CD4-positive, alpha-beta memory T cell (primary cell): ENCODE measurements around the gene CEP112. TPM values are rescaled to one million over a fixed set of nuclear protein-coding genes. Genes with fewer than 3 reads are reported as not detected.

Experiments
- CTCF ChIA-PET: fragments of 350-600 bp; sonication (Branson Sonifier 250); formaldehyde crosslinking; loops from one replicate; lab custom pipeline; 2021; ENCODE audit warnings: inconsistent platforms; ENCODE audit not compliant: partially characterized antibody; lab: Charles Lee
- POLR2A ChIA-PET: fragments of 350-600 bp; sonication (Branson Sonifier 250); formaldehyde crosslinking; loops from one replicate; lab custom pipeline; 2021; ENCODE audit not compliant: partially characterized antibody; lab: Charles Lee
- DNase-seq, 5 donors: peaks; one replicate each; pipeline versions ENCODE4 v3.0.0 to v3.0.0-alpha.2; 2020 to 2022; ENCODE audit warnings: mixed read lengths in 1 of 5
- H3K27ac ChIP-seq: one replicate; pipeline ENCODE4 v1.7.0; 2013; ENCODE audit warnings: low read depth, low read length
- H3K27me3 ChIP-seq: 2 replicates; pipeline ENCODE4 v1.7.0; 2013; ENCODE audit warnings: mild to moderate bottlenecking, low read length, moderate library complexity; ENCODE audit not compliant: insufficient read depth
- H3K36me3 ChIP-seq: 2 replicates; pipeline ENCODE4 v1.7.0; 2013; ENCODE audit warnings: mild to moderate bottlenecking, low read length, moderate library complexity; ENCODE audit not compliant: insufficient read depth
- H3K4me1 ChIP-seq: 2 replicates; pipeline ENCODE4 v1.7.0; 2013; ENCODE audit warnings: mild to moderate bottlenecking, low read length, moderate library complexity; ENCODE audit not compliant: insufficient read depth
- H3K4me3 ChIP-seq, 2 donors: one replicate each; pipeline ENCODE4 v1.7.0; 2013; ENCODE audit warnings: low read length in 2 of 2, mild to moderate bottlenecking in 1 of 2
- H3K9me3 ChIP-seq, 2 donors: one replicate each; pipeline ENCODE4 v1.7.0; 2013; ENCODE audit warnings: low read length in 2 of 2, control low read depth in 1 of 2; ENCODE audit not compliant: control insufficient read depth in 1 of 2
- H3K27ac Mint-ChIP-seq, 7 donors: one replicate each; pipeline ENCODE4 v1.8.0; 2020 to 2021; ENCODE audit warnings: mixed read lengths in 7 of 7, mild to moderate bottlenecking in 6 of 7, inconsistent platforms in 3 of 7, moderate library complexity in 3 of 7
- H3K27me3 Mint-ChIP-seq, 2 donors: one replicate each; pipeline ENCODE4 v1.8.0; 2020 to 2021; ENCODE audit warnings: mixed read lengths in 2 of 2
- H3K36me3 Mint-ChIP-seq, 2 donors: one replicate each; pipeline ENCODE4 v1.8.0; 2020 to 2021; ENCODE audit warnings: mixed read lengths in 2 of 2, inconsistent platforms in 1 of 2, mild to moderate bottlenecking in 1 of 2
- H3K4me1 Mint-ChIP-seq, 4 donors: one replicate each; pipeline ENCODE4 v1.8.0; 2020 to 2021; ENCODE audit warnings: mixed read lengths in 4 of 4, mild to moderate bottlenecking in 1 of 4
- H3K4me3 Mint-ChIP-seq, 8 donors: one replicate each; pipeline ENCODE4 v1.8.0; 2020 to 2021; ENCODE audit warnings: mixed read lengths in 8 of 8, mild to moderate bottlenecking in 7 of 8, moderate library complexity in 6 of 8, inconsistent platforms in 3 of 8
- H3K9me3 Mint-ChIP-seq, 8 donors: one replicate each; pipeline ENCODE4 v1.8.0; 2020 to 2021; ENCODE audit warnings: mixed read lengths in 8 of 8, mild to moderate bottlenecking in 5 of 8, inconsistent platforms in 3 of 8, moderate library complexity in 1 of 8
- intact Hi-C: fragments of 100-400 bp; cut with micrococcal nuclease; formaldehyde crosslinking; loops from one replicate; pipeline ENCODE4 v1.15.1; 2023
- polyA plus RNA-seq, 2 donors: library from polyadenylated mRNA; unstranded; fragments of 300-500 nt; fragmentation: Illumina TruSeq; gene quantifications; one replicate each; pipeline ENCODE4 v1.2.3, GENCODE V29; 2021
- total RNA-seq, 2 experiments: library from RNA; stranded (reverse); gene quantifications; one replicate each; pipeline ENCODE4 v1.2.3, GENCODE V29; 2021

Gene CEP112
- total and polyA plus RNA-seq, 4 experiments from 2014 or later: 0.34 to 3.9 (median 1.4) TPM

GRCh38 chr17:65963179-65963578 lies 228.8 kb downstream of the CEP112 start:
- no peaks in the 10 kb centered on the region for H3K4me1 ChIP-seq
- no peak overlapping the region for H3K4me3 ChIP-seq
- DNase-seq: no peak
- no peak overlapping the region for H3K27ac ChIP-seq
- H3K36me3 Mint-ChIP-seq: peaks cover 0 to 3% of the 10 kb centered on the region in 2 donors
- peaks cover 0 to 2% of the 10 kb centered on the region in 2 donors for H3K27me3 Mint-ChIP-seq
- no peaks in the 10 kb centered on the region for H3K4me1 Mint-ChIP-seq
- no peaks in the 10 kb centered on the region for H3K27me3 ChIP-seq
- H3K9me3 Mint-ChIP-seq: peaks cover 0 to 7% (median 3%) of the 10 kb centered on the region in 8 donors
- intact Hi-C loops: no loop called here
- no peak overlapping the region for H3K27ac Mint-ChIP-seq
- CTCF ChIA-PET: no interaction called here
- no peaks in the 10 kb centered on the region for H3K36me3 ChIP-seq
- H3K4me3 Mint-ChIP-seq: no peak overlapping the region
- no peaks in the 10 kb centered on the region for H3K9me3 ChIP-seq
- POLR2A ChIA-PET: no interaction called here

GRCh38 chr17:65959630-65960029 lies 232.3 kb downstream of the CEP112 start:
- no peak for DNase-seq
- Histone ChIP-seq H3K4me1 (no peaks in the 10 kb centered on the region), H3K9me3 (no peaks in the 10 kb centered on the region), H3K27ac (no peak overlapping the region), H3K27me3 (no peaks in the 10 kb centered on the region), H3K36me3 (no peaks in the 10 kb centered on the region), H3K4me3 (no peak overlapping the region)
- H3K27ac Mint-ChIP-seq: no peak overlapping the region
- no peaks in the 10 kb centered on the region for H3K4me1 Mint-ChIP-seq
- peaks cover 0 to 20% (median 8%) of the 10 kb centered on the region in 8 donors for H3K9me3 Mint-ChIP-seq
- CTCF ChIA-PET: no interaction called here
- H3K27me3 Mint-ChIP-seq: no peaks in the 10 kb centered on the region
- peaks cover 0 to 8% of the 10 kb centered on the region in 2 donors for H3K36me3 Mint-ChIP-seq
- H3K4me3 Mint-ChIP-seq: no peak overlapping the region
- intact Hi-C loops: no loop called here
- POLR2A ChIA-PET: no interaction called here

- peaks cover 0 to 14% of the 10 kb centered on the region in 2 donors for H3K36me3 Mint-ChIP-seq
- Histone ChIP-seq H3K4me1 (no peaks in the 10 kb centered on the region), H3K9me3 (no peaks in the 10 kb centered on the region), H3K27ac (no peak overlapping the region), H3K4me3 (no peak overlapping the region), H3K27me3 (no peaks in the 10 kb centered on the region), H3K36me3 (no peaks in the 10 kb centered on the region)
- peaks cover 0 to 28% (median 12%) of the 10 kb centered on the region in 8 donors for H3K9me3 Mint-ChIP-seq
- no peak overlapping the region for H3K4me3 Mint-ChIP-seq
- no peak overlapping the region for H3K27ac Mint-ChIP-seq
- DNase-seq: no peak
- ChIA-PET POLR2A (no interaction called here), CTCF (no interaction called here)
- intact Hi-C loops: no loop called here
- no peaks in the 10 kb centered on the region for H3K4me1 Mint-ChIP-seq
- no peaks in the 10 kb centered on the region for H3K27me3 Mint-ChIP-seq
Observed at GRCh38 chr17:65956814-65957213, 235.1 kb downstream of the CEP112 start.

- H3K4me3 Mint-ChIP-seq: no peak overlapping the region
- no peaks in the 10 kb centered on the region for H3K9me3 ChIP-seq
- peaks cover 0 to 28% (median 12%) of the 10 kb centered on the region in 8 donors for H3K9me3 Mint-ChIP-seq
- no peak for DNase-seq
- H3K36me3 Mint-ChIP-seq: peaks cover 0 to 14% of the 10 kb centered on the region in 2 donors
- no peak overlapping the region for H3K27ac ChIP-seq
- CTCF ChIA-PET: no interaction called here
- intact Hi-C loops: no loop called here
- H3K27ac Mint-ChIP-seq: no peak overlapping the region
- POLR2A ChIA-PET: no interaction called here
- no peaks in the 10 kb centered on the region for H3K27me3 ChIP-seq
- H3K4me1 Mint-ChIP-seq: no peaks in the 10 kb centered on the region
- no peak overlapping the region for H3K4me3 ChIP-seq
- H3K27me3 Mint-ChIP-seq: peaks cover 0 to 2% of the 10 kb centered on the region in 2 donors
- no peaks in the 10 kb centered on the region for H3K36me3 ChIP-seq
- no peaks in the 10 kb centered on the region for H3K4me1 ChIP-seq
Observed at GRCh38 chr17:65954148-65954449, 237.8 kb downstream of the CEP112 start.

- intact Hi-C loops: no loop called here
- H3K27ac Mint-ChIP-seq: no peak overlapping the region
- no peak overlapping the region for H3K4me3 ChIP-seq
- ChIA-PET POLR2A (no interaction called here), CTCF (no interaction called here)
- H3K9me3 ChIP-seq: no peaks in the 10 kb centered on the region
- no peak overlapping the region for H3K4me3 Mint-ChIP-seq
- no peak overlapping the region for H3K27ac ChIP-seq
- no peak for DNase-seq
- peaks cover 0 to 28% (median 11%) of the 10 kb centered on the region in 8 donors for H3K9me3 Mint-ChIP-seq
- H3K27me3 ChIP-seq: no peaks in the 10 kb centered on the region
- H3K4me1 Mint-ChIP-seq: no peaks in the 10 kb centered on the region
- peaks cover 0 to 14% of the 10 kb centered on the region in 2 donors for H3K36me3 Mint-ChIP-seq
- peaks cover 0 to 2% of the 10 kb centered on the region in 2 donors for H3K27me3 Mint-ChIP-seq
- no peaks in the 10 kb centered on the region for H3K36me3 ChIP-seq
- no peaks in the 10 kb centered on the region for H3K4me1 ChIP-seq
Observed at GRCh38 chr17:65953316-65954147, 238.4 kb downstream of the CEP112 start.

GRCh38 chr17:65952586-65952985 lies 239.3 kb downstream of the CEP112 start:
- intact Hi-C loops: no loop called here
- Mint-ChIP-seq H3K27me3 (peaks cover 0 to 2% of the 10 kb centered on the region in 2 donors), H3K4me3 (no peak overlapping the region), H3K36me3 (peaks cover 0 to 14% of the 10 kb centered on the region in 2 donors), H3K9me3 (peaks cover 0 to 25% (median 10%) of the 10 kb centered on the region in 8 donors), H3K4me1 (no peaks in the 10 kb centered on the region), H3K27ac (no peak overlapping the region)
- Histone ChIP-seq H3K36me3 (no peaks in the 10 kb centered on the region), H3K4me3 (no peak overlapping the region), H3K9me3 (no peaks in the 10 kb centered on the region), H3K27me3 (no peaks in the 10 kb centered on the region), H3K4me1 (no peaks in the 10 kb centered on the region), H3K27ac (no peak overlapping the region)
- DNase-seq: no peak
- ChIA-PET POLR2A (no interaction called here), CTCF (no interaction called here)

GRCh38 chr17:65952015-65952414 lies 239.9 kb downstream of the CEP112 start:
- Mint-ChIP-seq H3K27ac (no peak overlapping the region), H3K4me3 (no peak overlapping the region), H3K9me3 (peaks cover 0 to 22% (median 9%) of the 10 kb centered on the region in 8 donors), H3K4me1 (no peaks in the 10 kb centered on the region), H3K36me3 (peaks cover 0 to 14% of the 10 kb centered on the region in 2 donors), H3K27me3 (peaks cover 0 to 2% of the 10 kb centered on the region in 2 donors)
- Histone ChIP-seq H3K27me3 (no peaks in the 10 kb centered on the region), H3K27ac (no peak overlapping the region), H3K36me3 (no peaks in the 10 kb centered on the region), H3K4me1 (no peaks in the 10 kb centered on the region), H3K9me3 (no peaks in the 10 kb centered on the region), H3K4me3 (no peak overlapping the region)
- intact Hi-C loops: no loop called here
- ChIA-PET CTCF (no interaction called here), POLR2A (no interaction called here)
- DNase-seq: no peak
